Measurements from ENCODE around the gene SIGLEC14.

Gene SIGLEC14

GRCh38 chr19:51653162-51653561 lies 6.5 kb upstream of the SIGLEC14 start:
- no peak for TF ChIP-seq CTCF (IDR thresholded peaks at IDR 0.05; ENCODE audit: extremely low read depth, insufficient read depth, missing control alignments)
- no peak for DNase-seq (ENCODE audit: low spot score)
- in situ Hi-C loops (cut with MboI; ENCODE audit: low pct_unique_long_range_greater_than_20kb, low sequenced_read_pairs, unreplicated experiment) = loop anchor here (5.0 to 25.0 kb wide), 4 partner anchors 46 to 491 kb away; partner anchors contain the start of genes CEACAM18 and VSIG10L

GRCh38 chr19:51652266-51652665 lies 5.6 kb upstream of the SIGLEC14 start:
- DNase-seq (ENCODE audit: low spot score) = no peak
- in situ Hi-C loops (cut with MboI; ENCODE audit: low pct_unique_long_range_greater_than_20kb, low sequenced_read_pairs, unreplicated experiment) = loop anchor here (5.0 to 25.0 kb wide), 4 partner anchors 45 to 490 kb away; partner anchors contain the start of genes CEACAM18 and VSIG10L
- TF ChIP-seq CTCF (IDR thresholded peaks at IDR 0.05; ENCODE audit: extremely low read depth, insufficient read depth, missing control alignments) = no peak

GRCh38 chr19:51651216-51651846 lies 4.7 kb upstream of the SIGLEC14 start:
- no peak for TF ChIP-seq CTCF (IDR thresholded peaks at IDR 0.05; ENCODE audit: extremely low read depth, insufficient read depth, missing control alignments)
- in situ Hi-C loops (cut with MboI; ENCODE audit: low pct_unique_long_range_greater_than_20kb, low sequenced_read_pairs, unreplicated experiment) = loop anchor here (5.0 to 25.0 kb wide), 4 partner anchors 44 to 489 kb away; partner anchors contain the start of genes CEACAM18 and VSIG10L
- DNase-seq (ENCODE audit: low spot score) = no peak

- in situ Hi-C loops (cut with MboI; ENCODE audit: low pct_unique_long_range_greater_than_20kb, low sequenced_read_pairs, unreplicated experiment) = no loop called here
- no peak for TF ChIP-seq CTCF (IDR thresholded peaks at IDR 0.05; ENCODE audit: extremely low read depth, insufficient read depth, missing control alignments)
- DNase-seq (ENCODE audit: low spot score) = no peak
These were observed 693 bp upstream of the SIGLEC14 start for GRCh38 chr19:51647318-51647717.

- DNase-seq (ENCODE audit: low spot score) = no peak
- in situ Hi-C loops (cut with MboI; ENCODE audit: low pct_unique_long_range_greater_than_20kb, low sequenced_read_pairs, unreplicated experiment) = no loop called here
- no peak for TF ChIP-seq CTCF (IDR thresholded peaks at IDR 0.05; ENCODE audit: extremely low read depth, insufficient read depth, missing control alignments)
These were observed 1.9 kb downstream of the SIGLEC14 start for GRCh38 chr19:51644636-51645271.

GRCh38 chr19:51641648-51642047 lies 5.0 kb downstream of the SIGLEC14 start:
- no peak for TF ChIP-seq CTCF (IDR thresholded peaks at IDR 0.05; ENCODE audit: extremely low read depth, insufficient read depth, missing control alignments)
- in situ Hi-C loops (cut with MboI; ENCODE audit: low pct_unique_long_range_greater_than_20kb, low sequenced_read_pairs, unreplicated experiment) = no loop called here
- DNase-seq (ENCODE audit: low spot score) = no peak
